Spleen (tissue), 11 donors: ENCODE measurements around the gene GALNTL6. TPM values are rescaled to one million over a fixed set of nuclear protein-coding genes. Genes with fewer than 3 reads are reported as not detected.

ENCODE experiments used
- DNase-seq: peaks from one replicate; pipeline ENCODE4 v3.0.0-alpha.2; 2020
- H3K27ac ChIP-seq, 8 donors: fragments of 200-600 bp; sonication (generic) in 7 of 8; 1 replicate in 4 of 8; 2 replicates in 4 of 8; pipeline versions ENCODE4 v1.5.0 to v1.8.0; 2016 to 2021; ENCODE audit warnings: inconsistent platforms in 4 of 8, mild to moderate bottlenecking in 4 of 8, moderate library complexity in 1 of 8
- H3K27me3 ChIP-seq, 7 donors: fragments of 200-600 bp; sonication (generic) in 6 of 7; replicated peaks in 1 of 7; 1 replicate in 4 of 7; 2 replicates in 3 of 7; pipeline versions ENCODE4 v1.5.0 to v1.8.0; 2016 to 2021; ENCODE audit warnings: inconsistent platforms in 3 of 7, mild to moderate bottlenecking in 1 of 7
- H3K36me3 ChIP-seq, 6 donors: fragments of 200-600 bp; sonication (generic) in 5 of 6; 1 replicate in 4 of 6; 2 replicates in 2 of 6; pipeline versions ENCODE4 v1.5.0 to v1.8.0; 2016 to 2021; ENCODE audit warnings: inconsistent platforms in 2 of 6
- H3K4me1 ChIP-seq, 6 donors: fragments of 200-600 bp; sonication (generic) in 5 of 6; 1 replicate in 3 of 6; 2 replicates in 3 of 6; pipeline versions ENCODE4 v1.5.0 to v1.8.0; 2016 to 2021; ENCODE audit warnings: inconsistent platforms in 3 of 6
- H3K4me3 ChIP-seq, 8 donors: fragments of 200-600 bp; sonication (generic) in 7 of 8; 1 replicate in 4 of 8; 2 replicates in 4 of 8; pipeline versions ENCODE4 v1.5.0 to v1.8.0; 2016 to 2021; ENCODE audit warnings: inconsistent platforms in 4 of 8, mild to moderate bottlenecking in 4 of 8, moderate library complexity in 2 of 8
- H3K9me3 ChIP-seq, 8 donors: fragments of 200-600 bp; sonication (generic) in 7 of 8; 1 replicate in 4 of 8; 2 replicates in 4 of 8; pipeline versions ENCODE4 v1.5.0 to v1.8.0; 2016 to 2021; ENCODE audit warnings: inconsistent platforms in 4 of 8
- CTCF ChIP-seq, 11 experiments: fragments of 200-600 bp in 7 of 11; fragments of 450-650 bp in 4 of 11; sonication (generic) in 4 of 11; IDR thresholded peaks in 8 of 11; conservative IDR thresholded peaks in 3 of 11; 1 replicate in 7 of 11; 2 replicates in 4 of 11; pipeline versions ENCODE4 v1.4.0 to v1.8.0; 2016 to 2021; ENCODE audit warnings: antibody characterized with exemption in 11 of 11, inconsistent platforms in 4 of 11, mild to moderate bottlenecking in 1 of 11
- POLR2A ChIP-seq, 3 donors: fragments of 450-650 bp; IDR thresholded peaks; one replicate each; pipeline ENCODE4 v1.5.1; 2017; ENCODE audit warnings: antibody characterized with exemption in 3 of 3, mild to moderate bottlenecking in 1 of 3
- POLR2AphosphoS5 ChIP-seq, 3 donors: sonication (generic); formaldehyde crosslinking; IDR thresholded peaks; one replicate each; pipeline ENCODE4 v1.5.1; 2017; ENCODE audit warnings: antibody characterized with exemption in 3 of 3
- WGBS, 5 donors: extraction: QIAGEN DNeasy Blood & Tissue Kit in 3 of 5; methylation state at CpG; one replicate each; pipeline versions ENCODE4 v1.1.5 to v1.1.7; 2013 to 2018; 5-methylcytosine and 5-hydroxymethylcytosine counted together
- intact Hi-C: fragments of 100-400 bp; cut with DNase I; formaldehyde crosslinking; loops from one replicate; pipeline ENCODE4 v1.15.0; 2023; ENCODE audit warnings: low total_unique reads
- polyA plus RNA-seq, 3 donors: library from polyadenylated mRNA; stranded (reverse); fragments of 200-250 nt; gene quantifications; one replicate each; pipeline ENCODE4 v1.2.1, GENCODE V29; 2013
- total RNA-seq, 7 donors: library from RNA; depleted of rRNA in 3 of 7; stranded (reverse); fragments of >200 nt in 3 of 7; fragmentation: NEBNext Ultra II Directional in 4 of 7; extraction: Animal tissue kit (Norgen Biotek cat#: 25700) in 4 of 7; gene quantifications; one replicate each; pipeline versions ENCODE4 v1.1.0 to v1.2.1, GENCODE V29; 2016 to 2021
- donor health status: healthy with polysubstance abuse.
- donor health status: DM: no; HTN: no; CAD: no; lungs with moderate emphysema.
- donor health status: DM: no; HTN: no; CAD: no.
- donor health status: Bipolar disorder and iron deficiency.
- donor health status: healthy.
- donor health status: DM: no; HTN: no; CAD: no.
- donor health status: DM: yes; HTN: yes; CAD: no.

Gene GALNTL6
- total and polyA plus RNA-seq, 10 donors = 3.2 to 12.5 (median 7.1) TPM

- no peak overlapping the region for H3K27ac ChIP-seq
- H3K4me3 ChIP-seq = no peak overlapping the region
- H3K36me3 ChIP-seq = no peaks in the 10 kb centered on the region
- WGBS, 5 donors = 76 to 89% (median 85%) methylated on average over 2 of the region's 2 CpGs
- TF ChIP-seq POLR2AphosphoS5 (IDR thresholded peaks at IDR 0.05) (no peak), POLR2A (IDR thresholded peaks at IDR 0.05) (no peak), CTCF (IDR thresholded peaks at IDR 0.05 in 8 of 11, conservative IDR thresholded peaks at IDR 0.05 in 3 of 11) (no peak)
- no peaks in the 10 kb centered on the region for H3K9me3 ChIP-seq
- DNase-seq = no peak
- intact Hi-C loops = no loop called here
- no peaks in the 10 kb centered on the region for H3K27me3 ChIP-seq
- H3K4me1 ChIP-seq = no peaks in the 10 kb centered on the region
These were observed 321.3 kb downstream of the GALNTL6 start for GRCh38 chr4:172134521-172134920.

GRCh38 chr4:172141025-172141424 lies 327.8 kb downstream of the GALNTL6 start:
- intact Hi-C loops = no loop called here
- no peak overlapping the region for H3K4me3 ChIP-seq
- TF ChIP-seq POLR2AphosphoS5 (IDR thresholded peaks at IDR 0.05) = no peak
- H3K4me1 ChIP-seq = no peaks in the 10 kb centered on the region
- no peak overlapping the region for H3K27ac ChIP-seq
- 46 to 52% (median 49%) methylated on average over 2 of the region's 2 CpGs for WGBS, 5 donors
- no peaks in the 10 kb centered on the region for H3K36me3 ChIP-seq
- DNase-seq = no peak
- no peaks in the 10 kb centered on the region for H3K9me3 ChIP-seq
- H3K27me3 ChIP-seq = no peaks in the 10 kb centered on the region

GRCh38 chr4:172142281-172142741 lies 329.1 kb downstream of the GALNTL6 start:
- no peak overlapping the region for H3K4me3 ChIP-seq
- H3K4me1 ChIP-seq = no peaks in the 10 kb centered on the region
- H3K9me3 ChIP-seq = no peaks in the 10 kb centered on the region
- WGBS, 5 donors = 39 to 63% (median 49%) methylated on average over 2 of the region's 2 CpGs
- intact Hi-C loops = no loop called here
- no peak overlapping the region for H3K27ac ChIP-seq
- no peaks in the 10 kb centered on the region for H3K36me3 ChIP-seq
- no peak for DNase-seq
- no peaks in the 10 kb centered on the region for H3K27me3 ChIP-seq
- no peak for TF ChIP-seq POLR2AphosphoS5 (IDR thresholded peaks at IDR 0.05)

GRCh38 chr4:172143605-172144314 lies 330.6 kb downstream of the GALNTL6 start:
- TF ChIP-seq POLR2AphosphoS5 (IDR thresholded peaks at IDR 0.05) (no peak), CTCF (IDR thresholded peaks at IDR 0.05 in 8 of 11, conservative IDR thresholded peaks at IDR 0.05 in 3 of 11) (no peak), POLR2A (IDR thresholded peaks at IDR 0.05) (no peak)
- DNase-seq = no peak
- WGBS, 5 donors = 35 to 45% (median 40%) methylated on average over 3 of the region's 3 CpGs
- Histone ChIP-seq H3K27me3 (no peaks in the 10 kb centered on the region), H3K4me3 (no peak overlapping the region), H3K27ac (no peak overlapping the region), H3K4me1 (no peaks in the 10 kb centered on the region), H3K36me3 (no peaks in the 10 kb centered on the region), H3K9me3 (no peaks in the 10 kb centered on the region)
- intact Hi-C loops = no loop called here

- Histone ChIP-seq H3K27me3 (no peaks in the 10 kb centered on the region), H3K4me1 (no peaks in the 10 kb centered on the region), H3K9me3 (no peaks in the 10 kb centered on the region), H3K27ac (no peak overlapping the region), H3K4me3 (no peak overlapping the region), H3K36me3 (no peaks in the 10 kb centered on the region)
- WGBS, 5 donors = 22 to 37% (median 29%) methylated on average over 2 of the region's 2 CpGs
- no peak for TF ChIP-seq CTCF (IDR thresholded peaks at IDR 0.05 in 8 of 11, conservative IDR thresholded peaks at IDR 0.05 in 3 of 11)
- DNase-seq = no peak
- intact Hi-C loops = no loop called here
These were observed 334.5 kb downstream of the GALNTL6 start for GRCh38 chr4:172147687-172148086.
